H9 (cell line): ENCODE results near the gene SLC35E4. TPM values are rescaled to one million over a fixed set of nuclear protein-coding genes. Genes with fewer than 3 reads are reported as not detected.

Source experiments
- DNase-seq: peaks from one replicate; pipeline ENCODE4 v3.0.0-alpha.2; 2017
- H2AFZ ChIP-seq: one replicate; pipeline ENCODE4 v1.6.1; 2013; ENCODE audit warnings: mild to moderate bottlenecking, low read length, control low read depth, moderate library complexity
- H2AK5ac ChIP-seq: 2 replicates; pipeline ENCODE4 v1.6.1; 2013; ENCODE audit warnings: low read length, control low read depth, mixed read lengths; ENCODE audit not compliant: insufficient read length
- H2BK120ac ChIP-seq: one replicate; pipeline ENCODE4 v1.6.1; 2013; ENCODE audit warnings: low read depth, mild to moderate bottlenecking, low read length, control low read depth, inconsistent platforms; ENCODE audit not compliant: poor library complexity, severe bottlenecking
- H2BK12ac ChIP-seq: 2 replicates; pipeline ENCODE4 v1.6.1; 2013; ENCODE audit warnings: low read length, control low read depth, mixed read lengths, low read depth; ENCODE audit not compliant: insufficient read length
- H2BK15ac ChIP-seq: 2 replicates; pipeline ENCODE4 v1.6.1; 2013; ENCODE audit warnings: low read depth, low read length, control low read depth
- H2BK20ac ChIP-seq: one replicate; pipeline ENCODE4 v1.6.1; 2013; ENCODE audit warnings: low read depth, mild to moderate bottlenecking, low read length, control low read depth, inconsistent platforms; ENCODE audit not compliant: poor library complexity, severe bottlenecking
- H2BK5ac ChIP-seq: 2 replicates; pipeline ENCODE4 v1.6.1; 2013; ENCODE audit warnings: low read length, control low read depth, mixed read lengths; ENCODE audit not compliant: insufficient read length
- H3K14ac ChIP-seq: 2 replicates; pipeline ENCODE4 v1.6.1; 2013; ENCODE audit warnings: low read length, control low read depth; ENCODE audit not compliant: insufficient read depth
- H3K18ac ChIP-seq: 2 replicates; pipeline ENCODE4 v1.6.1; 2013; ENCODE audit warnings: low read depth, mild to moderate bottlenecking, mixed read lengths, low read length, control low read depth; ENCODE audit not compliant: insufficient read length
- H3K23ac ChIP-seq: 2 replicates; pipeline ENCODE4 v1.6.1; 2013; ENCODE audit warnings: low read length, control low read depth, mixed read lengths, low read depth; ENCODE audit not compliant: insufficient read length
- H3K23me2 ChIP-seq: 2 replicates; pipeline ENCODE4 v1.6.1; 2013; ENCODE audit warnings: low read depth, mild to moderate bottlenecking, mixed read lengths, low read length, control low read depth; ENCODE audit not compliant: insufficient read length, poor library complexity, severe bottlenecking
- H3K27ac ChIP-seq: 2 replicates; pipeline ENCODE4 v1.5.1; 2013; ENCODE audit warnings: low read length, control low read depth, mixed read lengths, low read depth; ENCODE audit not compliant: insufficient read length
- H3K27me3 ChIP-seq: 2 replicates; pipeline ENCODE4 v1.6.1; 2013; ENCODE audit warnings: low read length, control low read depth, inconsistent platforms; ENCODE audit not compliant: insufficient read depth
- H3K4ac ChIP-seq: 2 replicates; pipeline ENCODE4 v1.6.1; 2013; ENCODE audit warnings: low read depth, mild to moderate bottlenecking, control low read depth, inconsistent platforms, low read length, moderate library complexity
- H3K4me1 ChIP-seq: 2 replicates; pipeline ENCODE4 v1.6.1; 2013; ENCODE audit warnings: low read length, control low read depth, inconsistent platforms; ENCODE audit not compliant: insufficient read depth
- H3K4me2 ChIP-seq: 2 replicates; pipeline ENCODE4 v1.6.1; 2013; ENCODE audit warnings: low read length, control low read depth, mixed read lengths; ENCODE audit not compliant: insufficient read length, insufficient read depth
- H3K56ac ChIP-seq: 2 replicates; pipeline ENCODE4 v1.6.1; 2013; ENCODE audit warnings: low read depth, mild to moderate bottlenecking, mixed read lengths, low read length, control low read depth; ENCODE audit not compliant: insufficient read length
- H3K79me1 ChIP-seq: 2 replicates; pipeline ENCODE4 v1.6.1; 2013; ENCODE audit warnings: low read depth, mild to moderate bottlenecking, moderate library complexity, low read length, control low read depth, inconsistent platforms; ENCODE audit not compliant: insufficient read depth, poor library complexity, severe bottlenecking
- H3K79me2 ChIP-seq: 2 replicates; pipeline ENCODE4 v1.6.1; 2013; ENCODE audit warnings: low read length, control low read depth, inconsistent platforms; ENCODE audit not compliant: insufficient read depth
- H3K9ac ChIP-seq: 2 replicates; pipeline ENCODE4 v1.6.1; 2013; ENCODE audit warnings: low read length, control low read depth, mixed read lengths; ENCODE audit not compliant: insufficient read length; ENCODE audit errors: extremely low read depth
- H3K9me3 ChIP-seq: one replicate; pipeline ENCODE4 v1.6.1; 2013; ENCODE audit warnings: low read depth, low read length, inconsistent platforms; ENCODE audit not compliant: control insufficient read depth
- H3T11ph ChIP-seq: one replicate; pipeline ENCODE4 v1.6.1; 2013; ENCODE audit warnings: mild to moderate bottlenecking, low read length, control low read depth, inconsistent platforms
- H4K20me1 ChIP-seq: one replicate; pipeline ENCODE4 v1.6.1; 2013; ENCODE audit not compliant: control insufficient read depth, insufficient read length, insufficient read depth
- H4K5ac ChIP-seq: 2 replicates; pipeline ENCODE4 v1.6.1; 2013; ENCODE audit warnings: low read depth, mild to moderate bottlenecking, mixed read lengths, low read length, control low read depth; ENCODE audit not compliant: insufficient read length
- H4K8ac ChIP-seq: replicated peaks from 2 replicates; pipeline ENCODE4 v1.6.1; 2013; ENCODE audit warnings: low read length, control low read depth, mixed read lengths, low read depth; ENCODE audit not compliant: insufficient read length
- H4K91ac ChIP-seq: 2 replicates; pipeline ENCODE4 v1.6.1; 2013; ENCODE audit warnings: low read depth, mild to moderate bottlenecking, moderate library complexity, mixed read lengths, low read length, control low read depth; ENCODE audit not compliant: insufficient read length
- H3K27ac Mint-ChIP-seq, 3 experiments: 2 replicates in 2 of 3; 3 replicates in 1 of 3; pipeline ENCODE4 v1.8.0; 2020 to 2021; ENCODE audit warnings: mixed read lengths in 3 of 3, mild to moderate bottlenecking in 1 of 3, moderate library complexity in 1 of 3
- H3K27me3 Mint-ChIP-seq: 2 replicates; pipeline ENCODE4 v1.8.0; 2021; ENCODE audit warnings: low read depth, mild to moderate bottlenecking, moderate library complexity, mixed read lengths
- H3K36me3 Mint-ChIP-seq, 3 experiments: 2 replicates in 2 of 3; 3 replicates in 1 of 3; pipeline ENCODE4 v1.8.0; 2020 to 2021; ENCODE audit warnings: low read depth in 3 of 3, mixed read lengths in 3 of 3; ENCODE audit not compliant: insufficient read depth in 1 of 3
- H3K4me1 Mint-ChIP-seq, 2 experiments: 2 replicates each; pipeline ENCODE4 v1.8.0; 2020; ENCODE audit warnings: mixed read lengths in 2 of 2
- H3K4me3 Mint-ChIP-seq, 2 experiments: 2 replicates in 1 of 2; 3 replicates in 1 of 2; pipeline ENCODE4 v1.8.0; 2020 to 2021; ENCODE audit warnings: mild to moderate bottlenecking in 2 of 2, mixed read lengths in 2 of 2, moderate library complexity in 1 of 2
- H3K9me3 Mint-ChIP-seq, 2 experiments: 2 replicates in 1 of 2; 3 replicates in 1 of 2; pipeline ENCODE4 v1.8.0; 2020; ENCODE audit warnings: mild to moderate bottlenecking in 2 of 2, mixed read lengths in 2 of 2, moderate library complexity in 1 of 2
- CTCF ChIP-seq: fragments of 200-600 bp; sonication (generic); conservative IDR thresholded peaks from 3 replicates; pipeline ENCODE4 v1.8.0; 2021; ENCODE audit warnings: antibody characterized with exemption, mild to moderate bottlenecking
- WGBS: extraction: QIAGEN DNeasy Blood & Tissue Kit; methylation state at CpG from one replicate; pipeline ENCODE4 v1.1.7; 2013; ENCODE audit warnings: missing lambda C conversion rate, low lambda C conversion rate, mixed read lengths; ENCODE audit not compliant: insufficient read length; ENCODE audit errors: extremely low coverage; 5-methylcytosine and 5-hydroxymethylcytosine counted together
- total RNA-seq: library from RNA; stranded (reverse); gene quantifications from 2 replicates; pipeline ENCODE4 v1.2.1, GENCODE V29; 2021

SLC35E4 gene
- total RNA-seq, 1 experiment from 2014 or later: 3.7 TPM

- no peak overlapping the region for H3K27ac Mint-ChIP-seq
- Histone ChIP-seq H3T11ph (no peak overlapping the region), H2BK12ac (no peak overlapping the region), H3K9ac (no peak overlapping the region), H3K4me2 (no peak overlapping the region), H3K4ac (no peak overlapping the region), H3K79me1 (no peaks in the 10 kb centered on the region), H4K5ac (no peak overlapping the region), H4K20me1 (no peaks in the 10 kb centered on the region), H3K79me2 (no peaks in the 10 kb centered on the region), H3K14ac (no peak overlapping the region), H4K91ac (no peak overlapping the region), H2BK5ac (no peak overlapping the region), H3K9me3 (no peaks in the 10 kb centered on the region), H4K8ac (no peak overlapping the region), H2BK120ac (no peak overlapping the region), H3K56ac (no peak overlapping the region), H3K23ac (no peak overlapping the region), H3K23me2 (no peaks in the 10 kb centered on the region), H3K27me3 (no peaks in the 10 kb centered on the region), H3K27ac (no peak overlapping the region), H3K4me1 (no peaks in the 10 kb centered on the region), H2BK20ac (no peak overlapping the region), H2AK5ac (no peak overlapping the region), H2BK15ac (no peak overlapping the region), H2AFZ (no peak overlapping the region), H3K18ac (no peak overlapping the region)
- no peaks in the 10 kb centered on the region for H3K27me3 Mint-ChIP-seq
- H3K36me3 Mint-ChIP-seq: peaks cover 42 to 82% (median 79%) of the 10 kb centered on the region in 3 experiments
- H3K4me3 Mint-ChIP-seq: no peak overlapping the region
- no CpG with 5 or more reads among the region's 7 CpGs for WGBS
- peaks cover 5% of the 10 kb centered on the region in 2 experiments for H3K4me1 Mint-ChIP-seq
- DNase-seq: no peak
- no peak for TF ChIP-seq CTCF
- no peaks in the 10 kb centered on the region for H3K9me3 Mint-ChIP-seq
These were observed 21.3 kb upstream of the SLC35E4 start for GRCh38 chr22:30614268-30614667.
